HepG2 (cell line): ENCODE measurements around the gene PCGF2. TPM values are rescaled to one million over a fixed set of nuclear protein-coding genes. Genes with fewer than 3 reads are reported as not detected.
A peak's percentile ranks its signal among the peaks of the same experiment; 100 is the strongest.

Source experiments
- DZIP1 ChIP-seq: sonication (generic); formaldehyde crosslinking; IDR thresholded peaks from 2 replicates; pipeline ENCODE4 v1.5.0; 2020; ENCODE audit warnings: mild to moderate bottlenecking, missing genetic modification reagents
- FOSL2 ChIP-seq: sonication (generic); formaldehyde crosslinking; IDR thresholded peaks from 2 replicates; pipeline ENCODE4 v1.4.0; 2020; ENCODE audit warnings: missing genetic modification reagents
- FOXO4 ChIP-seq: sonication (generic); formaldehyde crosslinking; conservative IDR thresholded peaks from 2 replicates; pipeline ENCODE4 v1.8.1; 2023; ENCODE audit warnings: missing genetic modification reagents
- HNF1B ChIP-seq: sonication (generic); formaldehyde crosslinking; IDR thresholded peaks from 2 replicates; pipeline ENCODE4 v1.5.1; 2020; ENCODE audit warnings: mild to moderate bottlenecking, moderate library complexity, missing genetic modification reagents
- HOXA3 ChIP-seq: sonication (generic); formaldehyde crosslinking; IDR thresholded peaks from 2 replicates; pipeline ENCODE4 v1.5.0; 2020; ENCODE audit warnings: missing genetic modification reagents
- IKZF5 ChIP-seq: IDR thresholded peaks from 2 replicates; pipeline ENCODE4 v1.6.1; 2018; ENCODE audit warnings: missing genetic modification reagents, mild to moderate bottlenecking, missing compliant biosample characterization
- MEIS1 ChIP-seq: sonication (generic); formaldehyde crosslinking; IDR thresholded peaks from 2 replicates; pipeline ENCODE4 v1.9.0; 2021; ENCODE audit warnings: mild to moderate bottlenecking, missing genetic modification reagents, moderate library complexity, borderline replicate concordance
- NR2F1 ChIP-seq, 2 experiments: fragments of 450-650 bp in 1 of 2; formaldehyde crosslinking in 1 of 2; IDR thresholded peaks; 2 replicates each; pipeline versions ENCODE4 v1.5.0 to v1.6.1; 2016 to 2020; ENCODE audit warnings: mild to moderate bottlenecking in 1 of 2, missing compliant biosample characterization in 1 of 2, missing genetic modification reagents in 1 of 2, moderate library complexity in 1 of 2
- NR3C1 ChIP-seq: sonication (generic); formaldehyde crosslinking; IDR thresholded peaks from 2 replicates; pipeline ENCODE4 v1.4.0; 2020; ENCODE audit warnings: missing genetic modification reagents
- POLR2A ChIP-seq, 2 experiments: IDR thresholded peaks; 2 replicates each; pipeline ENCODE4 v1.6.1; 2011; ENCODE audit warnings: low read depth in 2 of 2, low read length in 2 of 2, mild to moderate bottlenecking in 1 of 2, moderate library complexity in 1 of 2; ENCODE audit not compliant: insufficient read depth in 1 of 2
- THAP8 ChIP-seq: sonication (generic); formaldehyde crosslinking; IDR thresholded peaks from 2 replicates; pipeline ENCODE4 v1.5.1; 2020; ENCODE audit warnings: missing genetic modification reagents, mild to moderate bottlenecking, borderline replicate concordance
- ZNF274 ChIP-seq: sonication (generic); formaldehyde crosslinking; IDR thresholded peaks from 2 replicates; pipeline ENCODE4 v1.5.1; 2020; ENCODE audit warnings: mild to moderate bottlenecking, missing genetic modification reagents
- ZNF512B ChIP-seq: sonication (generic); formaldehyde crosslinking; IDR thresholded peaks from 2 replicates; pipeline ENCODE4 v1.5.1; 2020; ENCODE audit warnings: missing genetic modification reagents, mild to moderate bottlenecking, borderline replicate concordance
- ZNF740 ChIP-seq: sonication (generic); formaldehyde crosslinking; IDR thresholded peaks from 2 replicates; pipeline ENCODE4 v1.4.0; 2020; ENCODE audit warnings: missing genetic modification reagents
- ZNF784 ChIP-seq: sonication (generic); formaldehyde crosslinking; IDR thresholded peaks from 2 replicates; pipeline ENCODE4 v1.5.1; 2020; ENCODE audit warnings: missing genetic modification reagents, mild to moderate bottlenecking, borderline replicate concordance
- polyA plus RNA-seq, 8 experiments: library from polyadenylated mRNA; depleted of rRNA in 3 of 8; stranded (reverse) in 7 of 8; unstranded in 1 of 8; fragments of >200 nt; fragmentation: Illumina TruSeq in 4 of 8; extraction: Trizol in 4 of 8; gene quantifications; 2 replicates each; pipeline versions ENCODE4 v1.2.1 to v1.2.3, GENCODE V29; 2011 to 2016; ENCODE audit warnings: low read depth in 4 of 8, missing spikeins in 1 of 8, mixed read lengths in 1 of 8; ENCODE audit not compliant: insufficient read depth in 1 of 8
- total RNA-seq, 5 experiments: library from RNA; depleted of rRNA; stranded (reverse); fragments of >200 nt; fragmentation: Illumina TruSeq; extraction: Trizol; gene quantifications; 2 replicates each; pipeline ENCODE4 v1.2.3, GENCODE V29; 2016; ENCODE audit warnings: low read depth in 1 of 5

Gene PCGF2
- total and polyA plus RNA-seq, 2 of the 13 experiments (the other 11 are each of a cell fraction or from before 2014, with no cell fraction given) = 11.6 to 29.4 TPM

GRCh38 chr17:38748149-38748891 lies at the start of gene PCGF2 (continued):
- TF ChIP-seq ZNF512B (CRISPR knock-in tag) (0 out of 2 replicates have a peak, but pooled peaks have one; percentile 28), NR3C1 (CRISPR knock-in tag) (no peak), MEIS1 (CRISPR knock-in tag) (0 out of 2 replicates have a peak, but pooled peaks have one; percentile 6), THAP8 (CRISPR knock-in tag) (no peak), ZNF740 (CRISPR knock-in tag) (peak; percentile 79), DZIP1 (CRISPR knock-in tag) (peak; percentile 70; the same call in 1 of the 2 replicates), POLR2A (IDR thresholded peaks at IDR 0.05; ENCODE audit: insufficient read depth in 1 of 2, low read depth in 2 of 2, low read length in 2 of 2) (peak; percentile 19 to 56; a peak in 2 of 4 replicates), HNF1B (CRISPR knock-in tag) (0 out of 2 replicates have a peak, but pooled peaks have one; percentile 27), IKZF5 (CRISPR knock-in tag) (0 out of 2 replicates have a peak, but pooled peaks have one; percentile 10), FOSL2 (CRISPR knock-in tag) (no peak), ZNF784 (no peak; the same call in 1 of the 2 replicates), NR2F1 (CRISPR knock-in tag; IDR thresholded peaks at IDR 0.05) (no peak), HOXA3 (CRISPR knock-in tag) (0 out of 2 replicates have a peak, but pooled peaks have one; percentile 39), ZNF274 (peak; percentile 12; the same call in 1 of the 2 replicates), FOXO4 (CRISPR knock-in tag) (0 out of 2 replicates have a peak, but pooled peaks have one; percentile 13)
